Measurements from ENCODE around the gene SNX10. TPM values are rescaled to one million over a fixed set of nuclear protein-coding genes. Genes with fewer than 3 reads are reported as not detected.

The SNX10 gene
- total and polyA plus RNA-seq, 11 donors, result 0.36 to 22.1 (median 1.1) TPM

GRCh38 chr7:26295586-26295985, 3.9 kb downstream of the SNX10 start:
- DNase-seq (no peak), ATAC-seq (no peak)
- WGBS, 4 donors, result 85 to 89% (median 87%) methylated on average over 5 of the region's 5 CpGs
- Histone ChIP-seq H3K9me3 (no peaks in the 10 kb centered on the region), H3K27me3 (peaks cover 0 to 17% (median 0%) of the 10 kb centered on the region in 9 donors), H3K27ac (no peak overlapping the region), H3K4me1 (peaks cover 0 to 40% (median 4%) of the 10 kb centered on the region in 12 donors), H3K36me3 (peaks cover 0 to 6% (median 0%) of the 10 kb centered on the region in 9 donors), H3K4me3 (no peak overlapping the region)
- TF ChIP-seq CTCF (IDR thresholded peaks at IDR 0.05), result no peak
- TF ChIP-seq POLR2A (IDR thresholded peaks at IDR 0.05), result no peak
- intact Hi-C loops (cut with DNase I), result no loop called here

GRCh38 chr7:26298472-26299058, 6.9 kb downstream of the SNX10 start:
- Histone ChIP-seq H3K27ac (no peak overlapping the region), H3K27me3 (peaks cover 0 to 7% (median 0%) of the 10 kb centered on the region in 9 donors), H3K9me3 (no peaks in the 10 kb centered on the region), H3K4me3 (no peak overlapping the region), H3K36me3 (peaks cover 0 to 6% (median 0%) of the 10 kb centered on the region in 9 donors), H3K4me1 (peaks cover 0 to 20% (median 0%) of the 10 kb centered on the region in 12 donors)
- ATAC-seq (no peak), DNase-seq (no peak)
- intact Hi-C loops (cut with DNase I), result no loop called here
- 82 to 90% (median 84%) methylated on average over 7 of the region's 7 CpGs for WGBS, 4 donors
- TF ChIP-seq CTCF (IDR thresholded peaks at IDR 0.05) (no peak), POLR2A (IDR thresholded peaks at IDR 0.05) (no peak)

- Histone ChIP-seq H3K36me3 (no peaks in the 10 kb centered on the region), H3K4me3 (no peak overlapping the region), H3K9me3 (no peaks in the 10 kb centered on the region), H3K4me1 (peaks cover 0 to 45% (median 0%) of the 10 kb centered on the region in 12 donors), H3K27me3 (no peaks in the 10 kb centered on the region), H3K27ac (peak overlapping the region in 1 of 12 donors; percentile 90)
- ATAC-seq (no peak), DNase-seq (no peak)
- 63 to 83% (median 80%) methylated on average over 9 of the region's 9 CpGs for WGBS, 4 donors
- TF ChIP-seq POLR2A (IDR thresholded peaks at IDR 0.05) (no peak), CTCF (IDR thresholded peaks at IDR 0.05) (no peak)
- intact Hi-C loops (cut with DNase I), result no loop called here
Measured at GRCh38 chr7:26305090-26305868, 13.6 kb downstream of the SNX10 start.

GRCh38 chr7:26305869-26306665, 14.4 kb downstream of the SNX10 start:
- Histone ChIP-seq H3K36me3 (no peaks in the 10 kb centered on the region), H3K9me3 (no peaks in the 10 kb centered on the region), H3K4me3 (no peak overlapping the region), H3K27ac (peak overlapping the region in 1 of 12 donors; percentile 90), H3K4me1 (peaks cover 0 to 48% (median 0%) of the 10 kb centered on the region in 12 donors), H3K27me3 (peaks cover 0 to under 1% (median 0%) of the 10 kb centered on the region in 9 donors)
- no peak for DNase-seq
- WGBS, 4 donors, result 88 to 91% (median 90%) methylated on average over 16 of the region's 16 CpGs
- ATAC-seq, result no peak
- TF ChIP-seq CTCF (IDR thresholded peaks at IDR 0.05), result no peak
- no peak for TF ChIP-seq POLR2A (IDR thresholded peaks at IDR 0.05)
- intact Hi-C loops (cut with DNase I), result no loop called here
